Measurements from ENCODE around the gene PTPN21.

PTPN21 gene

GRCh38 chr14:88468406-88468805 is 86.4 kb downstream of the PTPN21 start:
- DNase-seq (ENCODE audit: low read depth in 2 of 2): no peak

GRCh38 chr14:88463318-88463717 is 91.5 kb downstream of the PTPN21 start:
- no peak for DNase-seq (ENCODE audit: low read depth in 2 of 2)

GRCh38 chr14:88454886-88455285 is 99.9 kb downstream of the PTPN21 start:
- no peak for DNase-seq (ENCODE audit: low read depth in 2 of 2)

GRCh38 chr14:88452231-88452630 is 102.6 kb downstream of the PTPN21 start:
- DNase-seq (ENCODE audit: low read depth in 2 of 2): no peak

GRCh38 chr14:88439088-88439487 is 115.7 kb downstream of the PTPN21 start:
- no peak for DNase-seq (ENCODE audit: low read depth in 2 of 2)

GRCh38 chr14:88437658-88438057 is 117.1 kb downstream of the PTPN21 start:
- no peak for DNase-seq (ENCODE audit: low read depth in 2 of 2)

- DNase-seq (ENCODE audit: low read depth in 2 of 2): no peak
Measured at GRCh38 chr14:88430976-88431375, 123.8 kb downstream of the PTPN21 start.

- DNase-seq (ENCODE audit: low read depth in 2 of 2): no peak
Measured at GRCh38 chr14:88426271-88426670, 128.5 kb downstream of the PTPN21 start.

- DNase-seq (ENCODE audit: low read depth in 2 of 2): no peak
Measured at GRCh38 chr14:88424573-88424972, 130.2 kb downstream of the PTPN21 start.

GRCh38 chr14:88422919-88423650 is 131.7 kb downstream of the PTPN21 start:
- DNase-seq (ENCODE audit: low read depth in 2 of 2): no peak

GRCh38 chr14:88422047-88422446 is 132.8 kb downstream of the PTPN21 start:
- no peak for DNase-seq (ENCODE audit: low read depth in 2 of 2)

GRCh38 chr14:88421286-88421685 is 133.5 kb downstream of the PTPN21 start:
- no peak for DNase-seq (ENCODE audit: low read depth in 2 of 2)

GRCh38 chr14:88420187-88420586 is 134.6 kb downstream of the PTPN21 start:
- no peak for DNase-seq (ENCODE audit: low read depth in 2 of 2)

GRCh38 chr14:88417594-88417993 is 137.2 kb downstream of the PTPN21 start:
- DNase-seq (ENCODE audit: low read depth in 2 of 2): no peak
